Heart left ventricle (tissue), 16 donors: Measurements from ENCODE around the gene NDUFB10. TPM values are rescaled to one million over a fixed set of nuclear protein-coding genes. Genes with fewer than 3 reads are reported as not detected.

Source experiments
- ATAC-seq, 4 donors: fragments of 200-7000 bp; cut with Tn5 transposase; one replicate each; pipeline ENCODE4 v1.9.1; 2020 to 2022; ENCODE audit warnings: moderate library complexity in 4 of 4, mild to moderate bottlenecking in 3 of 4, moderate number of reproducible peaks in 1 of 4
- DNase-seq, 5 donors: peaks; one replicate each; pipeline ENCODE4 v3.0.0-alpha.2; 2020
- H3K27ac ChIP-seq, 12 donors: fragments of 200-600 bp; sonication (generic) in 4 of 12; one replicate each; pipeline versions ENCODE4 v1.5.0 to v1.8.0; 2016 to 2022; ENCODE audit warnings: mild to moderate bottlenecking in 2 of 12
- H3K27me3 ChIP-seq, 9 donors: fragments of 200-600 bp; sonication (generic) in 2 of 9; one replicate each; pipeline versions ENCODE4 v1.5.1 to v1.8.0; 2016 to 2022; ENCODE audit warnings: mild to moderate bottlenecking in 3 of 9
- H3K36me3 ChIP-seq, 9 donors: fragments of 200-600 bp; sonication (generic) in 2 of 9; one replicate each; pipeline versions ENCODE4 v1.5.0 to v1.8.0; 2018 to 2022; ENCODE audit warnings: mild to moderate bottlenecking in 2 of 9
- H3K4me1 ChIP-seq, 12 donors: fragments of 200-600 bp; sonication (generic) in 4 of 12; one replicate each; pipeline versions ENCODE4 v1.5.0 to v1.8.0; 2016 to 2022; ENCODE audit warnings: mild to moderate bottlenecking in 3 of 12
- H3K4me3 ChIP-seq, 12 donors: fragments of 200-600 bp; sonication (generic) in 4 of 12; one replicate each; pipeline versions ENCODE4 v1.5.0 to v1.8.0; 2017 to 2022; ENCODE audit warnings: mild to moderate bottlenecking in 9 of 12, moderate library complexity in 4 of 12
- H3K9me3 ChIP-seq, 12 donors: fragments of 200-600 bp; sonication (generic) in 4 of 12; one replicate each; pipeline versions ENCODE4 v1.5.0 to v1.8.0; 2016 to 2022; ENCODE audit warnings: mild to moderate bottlenecking in 1 of 12
- CTCF ChIP-seq, 12 donors: fragments of 200-600 bp; sonication (generic) in 4 of 12; IDR thresholded peaks; one replicate each; pipeline versions ENCODE4 v1.5.0 to v1.8.0; 2018 to 2022; ENCODE audit warnings: antibody characterized with exemption in 12 of 12, mild to moderate bottlenecking in 5 of 12
- POLR2A ChIP-seq, 2 donors: fragments of 450-650 bp; IDR thresholded peaks; one replicate each; pipeline ENCODE4 v1.6.1; 2017; ENCODE audit warnings: antibody characterized with exemption in 2 of 2, mild to moderate bottlenecking in 2 of 2, moderate library complexity in 2 of 2
- WGBS, 4 donors: extraction: QIAGEN DNeasy Blood & Tissue Kit in 2 of 4; methylation state at CpG; one replicate each; pipeline versions ENCODE4 v1.1.5 to v1.1.7; 2013 to 2018; 5-methylcytosine and 5-hydroxymethylcytosine counted together
- intact Hi-C, 10 donors: fragments of 100-400 bp; cut with DNase I; formaldehyde crosslinking; loops; one replicate each; pipeline versions ENCODE4 v1.11.1 to v1.14.2; 2022
- polyA plus RNA-seq, 2 donors: library from polyadenylated mRNA; stranded (reverse); fragments of 200-250 nt; gene quantifications; one replicate each; pipeline ENCODE4 v1.2.3, GENCODE V29; 2013
- total RNA-seq, 9 donors: library from RNA; depleted of rRNA in 2 of 9; stranded (reverse); fragments of >200 nt in 2 of 9; fragmentation: NEBNext Ultra II Directional in 3 of 9; extraction: Animal tissue kit (Norgen Biotek cat#: 25700) in 3 of 9; gene quantifications; one replicate each; pipeline versions ENCODE4 v1.1.0 to v1.2.4, GENCODE V29; 2016 to 2023
- donor health status: ischemic (EF 13 %, LVEDD 7.1; RV severe dilation, severe dysfunction).
- donor health status: healthy with polysubstance abuse.
- donor health status: DM: no; HTN: yes; CAD: no.
- donor health status: DM: no; HTN: no; CAD: no.
- donor health status: ischemic (EF 25% LVEDD 6.9; RV normal size, moderate dysfunction).
- donor health status: ischemic (EF 25% LVEDD 5.7; RV mildly dilated, moderate dysfunction).
- donor health status: healthy.
- donor health status: DM: yes; HTN: yes; CAD: no.
- donor health status: ischemic (EF 35%, LVEDD 5.7; RV mildly dilated, moderate dysfunction).
- donor health status: nonischemic (EF 11% LVEDD 7.7; RV severe dilation, severe dysfunction).
- donor health status: DM: yes; HTN: yes; CAD: no.
- donor health status: PGD.
- donor health status: ischemic (EF 29% LVEDD 5.4; RV normal size, mild dysfunction).
- donor health status: nonischemic (EF 23%, LVEDD 6.1; RV moderate dilation, normal function).

Gene NDUFB10
- total and polyA plus RNA-seq, 11 donors, result 316 to 1,618 (median 548) TPM

DNA sequence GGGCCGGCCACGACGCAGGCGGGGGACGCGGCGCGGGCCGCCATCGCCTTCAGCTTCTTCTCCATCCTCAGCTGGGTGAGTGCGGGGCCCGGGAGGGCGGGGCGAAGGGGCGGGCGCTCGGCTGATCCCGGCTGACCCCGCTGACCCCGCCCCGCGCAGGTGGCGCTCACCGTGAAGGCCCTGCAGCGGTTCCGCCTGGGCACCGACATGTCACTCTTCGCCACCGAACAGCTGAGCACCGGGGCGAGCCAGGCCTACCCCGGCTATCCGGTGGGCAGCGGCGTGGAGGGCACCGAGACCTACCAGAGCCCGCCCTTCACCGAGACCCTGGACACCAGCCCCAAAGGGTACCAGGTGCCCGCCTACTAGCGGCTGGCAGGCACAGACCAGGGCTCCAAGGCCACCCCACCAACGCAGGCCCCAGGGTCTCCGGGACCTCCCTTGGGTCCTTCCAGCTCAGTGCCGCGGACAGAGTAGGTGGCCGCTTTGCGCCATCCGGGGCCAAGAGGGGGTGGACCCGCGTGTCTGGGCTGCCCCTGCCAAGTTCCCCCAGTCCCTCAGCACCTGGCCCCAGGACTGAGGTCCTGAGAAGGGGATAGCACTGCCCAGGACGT is 33.5 kb downstream of the NDUFB10 start:
- Histone ChIP-seq H3K36me3 (peaks cover 0 to 16% (median 11%) of the 10 kb centered on the region in 9 donors), H3K4me3 (peak overlapping the region in 7 of 12 donors; percentile 39 to 60 (median 57)), H3K9me3 (no peaks in the 10 kb centered on the region), H3K27me3 (peaks cover 11 to 39% (median 30%) of the 10 kb centered on the region in 9 donors), H3K4me1 (peaks cover 5 to 36% (median 18%) of the 10 kb centered on the region in 12 donors), H3K27ac (no peak overlapping the region)
- ATAC-seq (peak in 1 of 4 donors; percentile 1), DNase-seq (peak in 1 of 5 donors; percentile 62)
- intact Hi-C loops, result loop anchor here in 1 of 10 donors (10.0 kb wide), 1 partner anchor 128 kb away; no protein-coding TSS in a partner anchor
- WGBS, 4 donors, result 44 to 64% (median 47%) methylated on average over 27 to 50 of the region's 50 CpGs
- no peak for TF ChIP-seq CTCF (IDR thresholded peaks at IDR 0.05)

DNA sequence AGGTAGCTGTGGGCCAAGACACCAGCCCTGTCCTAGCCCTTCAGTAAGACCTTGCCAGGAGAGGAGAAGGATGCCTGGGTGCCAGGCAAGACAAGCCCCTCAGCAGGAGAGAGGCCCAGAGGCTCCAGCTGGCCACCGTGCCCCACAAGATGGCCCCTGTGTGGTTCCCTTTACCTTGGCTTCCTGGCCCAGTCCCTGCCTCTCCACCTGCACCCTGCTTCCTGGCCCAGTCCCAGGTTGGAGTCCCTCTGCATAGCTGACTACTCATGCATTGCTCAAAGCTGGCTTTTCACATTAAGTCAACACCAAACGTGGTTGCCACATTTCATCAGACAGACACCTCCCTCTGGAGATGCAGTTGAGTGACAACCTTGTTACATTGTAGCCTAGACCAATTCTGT is 34.4 kb downstream of the NDUFB10 start:
- Histone ChIP-seq H3K27ac (no peak overlapping the region), H3K9me3 (no peaks in the 10 kb centered on the region), H3K4me3 (no peak overlapping the region), H3K4me1 (peaks cover 5 to 36% (median 18%) of the 10 kb centered on the region in 12 donors), H3K27me3 (peaks cover 8 to 31% (median 26%) of the 10 kb centered on the region in 9 donors), H3K36me3 (peaks cover 0 to 24% (median 21%) of the 10 kb centered on the region in 9 donors)
- WGBS, 4 donors, result 54 to 79% (median 69%) methylated on average over 2 of the region's 2 CpGs
- DNase-seq (no peak), ATAC-seq (no peak)
- intact Hi-C loops, result loop anchor here in 1 of 10 donors (10.0 kb wide), 1 partner anchor 129 kb away; no protein-coding TSS in a partner anchor
- no peak for TF ChIP-seq POLR2A (IDR thresholded peaks at IDR 0.05)

DNA sequence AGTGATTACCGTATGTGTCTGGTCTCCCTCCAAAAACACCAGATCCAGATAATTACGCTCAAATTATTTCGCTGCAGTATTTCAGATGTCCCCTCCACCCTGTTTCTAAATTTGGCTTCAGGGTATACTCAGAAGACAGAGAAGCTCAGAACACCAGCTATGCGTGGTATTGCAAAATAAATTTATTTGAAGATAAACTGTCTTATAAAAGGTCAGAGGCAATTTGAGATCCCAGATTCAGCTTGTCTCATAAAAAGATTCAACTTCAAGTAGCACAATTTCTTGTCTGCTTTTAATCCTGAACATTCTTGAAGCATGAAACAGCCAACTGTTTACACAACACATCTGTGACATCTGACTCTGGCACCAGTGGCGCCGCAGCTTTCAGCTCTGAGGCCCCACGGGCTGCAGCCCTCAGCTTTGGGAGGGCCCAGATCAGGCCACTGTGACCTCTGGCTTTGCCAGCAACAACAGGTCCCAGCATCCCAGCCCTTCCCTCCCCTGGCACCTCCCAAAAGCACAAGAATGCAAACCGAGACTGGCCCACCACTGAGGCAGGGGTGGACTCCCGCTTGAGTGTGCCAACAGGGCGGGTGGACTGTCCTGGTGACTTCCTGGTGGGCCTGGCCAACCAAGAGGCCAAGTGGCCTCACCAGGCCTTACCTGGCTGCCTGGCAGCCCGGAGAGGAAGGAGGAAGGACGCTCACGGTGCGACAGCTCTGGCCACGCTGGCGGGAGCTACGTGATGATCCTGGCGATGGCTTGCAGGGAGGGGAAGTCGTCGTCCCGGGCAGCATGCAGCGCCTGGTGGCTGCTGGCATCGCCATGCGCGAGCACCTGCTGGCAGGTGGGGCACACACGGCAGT is 38.4 kb downstream of the NDUFB10 start:
- ATAC-seq (no peak), DNase-seq (no peak)
- Histone ChIP-seq H3K27ac (peak overlapping the region in 2 of 12 donors; percentile 17 to 43), H3K9me3 (no peaks in the 10 kb centered on the region), H3K4me3 (no peak overlapping the region), H3K4me1 (peaks cover 0 to 11% (median 0%) of the 10 kb centered on the region in 12 donors), H3K27me3 (no peaks in the 10 kb centered on the region), H3K36me3 (peaks cover 0 to 64% (median 61%) of the 10 kb centered on the region in 9 donors)
- TF ChIP-seq CTCF (IDR thresholded peaks at IDR 0.05) (no peak), POLR2A (IDR thresholded peaks at IDR 0.05) (no peak)
- intact Hi-C loops, result loop anchor here in 1 of 10 donors (10.0 kb wide), 1 partner anchor 133 kb away; no protein-coding TSS in a partner anchor
- WGBS, 4 donors, result 89 to 91% (median 90%) methylated on average over 25 to 26 of the region's 26 CpGs

GRCh38 chr16:1998360-1998835 is 39.1 kb downstream of the NDUFB10 start:
- ATAC-seq (no peak), DNase-seq (no peak)
- no peak overlapping the region for H3K4me3 ChIP-seq
- TF ChIP-seq CTCF (IDR thresholded peaks at IDR 0.05), result no peak
- no peak for TF ChIP-seq POLR2A (IDR thresholded peaks at IDR 0.05)
- peaks cover 0 to 12% (median under 1%) of the 10 kb centered on the region in 12 donors for H3K4me1 ChIP-seq
- no peaks in the 10 kb centered on the region for H3K9me3 ChIP-seq
- no peak overlapping the region for H3K27ac ChIP-seq
- peaks cover 0 to 71% (median 63%) of the 10 kb centered on the region in 9 donors for H3K36me3 ChIP-seq
- WGBS, 4 donors, result 93 to 97% (median 94%) methylated on average over 19 to 27 of the region's 27 CpGs
- H3K27me3 ChIP-seq, result no peaks in the 10 kb centered on the region
- intact Hi-C loops, result loop anchor here in 1 of 10 donors (10.0 kb wide), 1 partner anchor 134 kb away; no protein-coding TSS in a partner anchor
